HEK293T (cell line): ENCODE measurements around the gene SERPINB12.

Experiments used
- ARNT ChIP-seq: fragments of 450-650 bp; IDR thresholded peaks from 2 replicates; pipeline ENCODE4 v1.6.1; 2017; ENCODE audit warnings: mild to moderate bottlenecking
- BHLHE40 ChIP-seq: fragments of 450-650 bp; IDR thresholded peaks from 2 replicates; pipeline ENCODE4 v1.6.1; 2016; ENCODE audit warnings: mild to moderate bottlenecking, moderate library complexity, borderline replicate concordance
- ELF4 ChIP-seq: fragments of 450-650 bp; IDR thresholded peaks from 2 replicates; pipeline ENCODE4 v1.6.1; 2017; ENCODE audit warnings: antibody characterized with exemption
- FOXA1 ChIP-seq: fragments of 450-650 bp; IDR thresholded peaks from 2 replicates; pipeline ENCODE4 v1.6.1; 2016; ENCODE audit warnings: mild to moderate bottlenecking
- FOXM1 ChIP-seq: fragments of 450-650 bp; IDR thresholded peaks from 2 replicates; pipeline ENCODE4 v1.6.1; 2017; ENCODE audit warnings: mild to moderate bottlenecking, borderline replicate concordance
- HDGF ChIP-seq: fragments of 450-650 bp; IDR thresholded peaks from 2 replicates; pipeline ENCODE4 v1.6.1; 2017; ENCODE audit warnings: antibody characterized with exemption, borderline replicate concordance
- LEF1 ChIP-seq: fragments of 450-650 bp; IDR thresholded peaks from 2 replicates; pipeline ENCODE4 v1.6.1; 2017; ENCODE audit warnings: mild to moderate bottlenecking, borderline replicate concordance
- NFRKB ChIP-seq: fragments of 450-650 bp; IDR thresholded peaks from 2 replicates; pipeline ENCODE4 v1.6.1; 2016; ENCODE audit warnings: mild to moderate bottlenecking, moderate library complexity
- SP1 ChIP-seq: fragments of 450-650 bp; IDR thresholded peaks from 2 replicates; pipeline ENCODE4 v1.6.1; 2017
- SUZ12 ChIP-seq: fragments of 450-650 bp; IDR thresholded peaks from 2 replicates; pipeline ENCODE4 v1.6.1; 2016; ENCODE audit warnings: mild to moderate bottlenecking
- TARDBP ChIP-seq: fragments of 450-650 bp; IDR thresholded peaks from 2 replicates; pipeline ENCODE4 v1.6.1; 2016
- ZNF384 ChIP-seq: fragments of 450-650 bp; IDR thresholded peaks from 2 replicates; pipeline ENCODE4 v1.6.1; 2016

DNA sequence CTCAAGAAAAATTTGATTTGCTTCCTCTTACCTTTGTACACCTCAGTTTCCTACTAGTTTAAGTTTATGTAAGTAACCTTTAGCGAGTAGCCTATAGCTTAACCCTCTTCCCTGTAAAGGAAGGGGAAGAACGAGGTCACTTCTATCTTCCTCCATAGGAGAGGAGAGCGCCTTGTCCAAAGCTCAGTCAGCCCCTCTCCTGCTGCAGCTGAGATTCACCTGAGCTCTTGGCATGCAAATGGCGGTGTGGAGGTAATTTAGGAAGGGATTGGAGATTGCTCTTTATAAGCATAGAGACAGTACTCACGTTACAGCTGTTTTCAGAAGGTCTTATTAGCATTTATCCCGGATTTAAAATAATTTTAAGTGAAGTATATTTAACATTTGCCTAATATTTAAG is 27.8 kb upstream of the SERPINB12 start:
- TF ChIP-seq SP1 (no peak), HDGF (no peak), FOXA1 (no peak), LEF1 (no peak), BHLHE40 (no peak), TARDBP (no peak), ZNF384 (no peak), FOXM1 (no peak), SUZ12 (no peak), ARNT (no peak), NFRKB (no peak), ELF4 (no peak)
